H1 (cell line): ENCODE measurements around the gene TAS2R30. TPM values are rescaled to one million over a fixed set of nuclear protein-coding genes. Genes with fewer than 3 reads are reported as not detected.
"Not testable (repeated sequence)": the region's sequence is repeated elsewhere in the genome, so short reads cannot be mapped to it uniquely, and the experiment has no call there.

ENCODE experiments used
- CTCF ChIA-PET: fragments of 300-600 bp; sonication (Branson Sonifier 250); formaldehyde crosslinking; loops from one replicate; lab custom pipeline; 2021; ENCODE audit not compliant: partially characterized antibody; lab: Charles Lee
- POLR2A ChIA-PET: fragments of 300-600 bp; sonication (Branson Sonifier 250); formaldehyde crosslinking; loops from one replicate; lab custom pipeline; 2021; ENCODE audit warnings: inconsistent platforms; ENCODE audit not compliant: partially characterized antibody; lab: Charles Lee
- DNase-seq, 2 experiments: peaks; one replicate each; pipeline versions ENCODE4 v3.0.0 to v3.0.0-alpha.2; 2010 to 2022; ENCODE audit warnings: low spot score in 2 of 2, low read depth in 1 of 2, mixed read lengths in 1 of 2
- FAIRE-seq: peaks from 2 replicates; lab custom pipeline; 2011; peaks lifted over from hg19 to GRCh38; lab: Jason Lieb, UNC
- H2AFZ ChIP-seq: 2 replicates; pipeline ENCODE4 v1.8.1; 2012; ENCODE audit warnings: low read length, inconsistent platforms
- H2AK5ac ChIP-seq: 2 replicates; pipeline ENCODE4 v1.6.1; 2013; ENCODE audit warnings: low read depth, low read length
- H2BK120ac ChIP-seq: replicated peaks from 2 replicates; pipeline ENCODE3; 2013; ENCODE audit warnings: low read depth, low read length, inconsistent platforms
- H2BK12ac ChIP-seq: 2 replicates; pipeline ENCODE4 v1.6.1; 2013; ENCODE audit warnings: low read depth, low read length
- H2BK15ac ChIP-seq: 2 replicates; pipeline ENCODE4 v1.6.1; 2013; ENCODE audit warnings: low read length
- H2BK20ac ChIP-seq: 2 replicates; pipeline ENCODE4 v1.6.1; 2013; ENCODE audit warnings: low read length
- H2BK5ac ChIP-seq: 2 replicates; pipeline ENCODE4 v1.6.1; 2013; ENCODE audit warnings: low read depth, low read length
- H3K14ac ChIP-seq: 2 replicates; pipeline ENCODE4 v1.6.1; 2013; ENCODE audit warnings: inconsistent platforms; ENCODE audit not compliant: insufficient read length
- H3K18ac ChIP-seq: 2 replicates; pipeline ENCODE4 v1.6.1; 2013; ENCODE audit warnings: low read length; ENCODE audit errors: extremely low read depth
- H3K23ac ChIP-seq: 2 replicates; pipeline ENCODE4 v1.6.1; 2013; ENCODE audit warnings: inconsistent platforms; ENCODE audit not compliant: insufficient read length
- H3K23me2 ChIP-seq: 2 replicates; pipeline ENCODE4 v1.6.1; 2013; ENCODE audit warnings: low read depth, low read length
- H3K27ac ChIP-seq: 2 replicates; pipeline ENCODE4 v1.6.1; 2011; ENCODE audit warnings: low read depth, low read length, inconsistent platforms
- H3K27me3 ChIP-seq, 4 experiments: replicated peaks in 1 of 4; 1 replicate in 1 of 4; 2 replicates in 3 of 4; pipeline versions ENCODE4 v1.6.1 to v1.8.1; 2011 to 2013; ENCODE audit warnings: low read length in 3 of 4, mild to moderate bottlenecking in 3 of 4, inconsistent platforms in 2 of 4, mixed read lengths in 2 of 4, moderate library complexity in 1 of 4; ENCODE audit not compliant: control insufficient read depth in 3 of 4, insufficient read depth in 3 of 4; ENCODE audit errors: extremely low read depth in 1 of 4
- H3K36me3 ChIP-seq, 4 experiments: 2 replicates each; pipeline versions ENCODE4 v1.6.1 to v1.8.1; 2011 to 2013; ENCODE audit warnings: mild to moderate bottlenecking in 4 of 4, low read length in 3 of 4, moderate library complexity in 2 of 4, control low read depth in 1 of 4, inconsistent platforms in 1 of 4; ENCODE audit not compliant: insufficient read depth in 4 of 4, control insufficient read depth in 2 of 4
- H3K4ac ChIP-seq: replicated peaks from 2 replicates; pipeline ENCODE3; 2013; ENCODE audit warnings: low read length, low read depth, mixed read lengths, inconsistent platforms; ENCODE audit not compliant: insufficient read length
- H3K4me1 ChIP-seq, 4 experiments: replicated peaks in 1 of 4; 1 replicate in 1 of 4; 2 replicates in 3 of 4; pipeline versions ENCODE4 v1.6.1 to v1.8.1; 2011 to 2013; ENCODE audit warnings: low read length in 3 of 4, inconsistent platforms in 2 of 4, mixed read lengths in 1 of 4; ENCODE audit not compliant: insufficient read depth in 4 of 4, control insufficient read depth in 3 of 4
- H3K4me2 ChIP-seq, 2 experiments: 2 replicates each; pipeline versions ENCODE4 v1.6.1 to v1.8.1; 2011 to 2013; ENCODE audit warnings: low read depth in 2 of 2, low read length in 2 of 2, control low read depth in 1 of 2, inconsistent platforms in 1 of 2, mild to moderate bottlenecking in 1 of 2; ENCODE audit not compliant: insufficient read depth in 1 of 2
- H3K4me3 ChIP-seq, 4 experiments: fragments of 200-600, 300-600 bp in 1 of 4; sonication (generic), shearing (Covaris generic), sonication (Bioruptor Twin) in 1 of 4; 2 replicates each; pipeline versions ENCODE4 v1.5.1 to v1.8.1; 2011 to 2016; ENCODE audit warnings: low read length in 4 of 4, low read depth in 3 of 4, control low read depth in 2 of 4, inconsistent platforms in 2 of 4, mild to moderate bottlenecking in 2 of 4, mixed read lengths in 1 of 4, moderate library complexity in 1 of 4; ENCODE audit not compliant: insufficient read depth in 2 of 4; ENCODE audit errors: extremely low read depth in 1 of 4
- H3K56ac ChIP-seq: replicated peaks from 2 replicates; pipeline ENCODE3; 2013; ENCODE audit warnings: low read depth, mild to moderate bottlenecking, mixed read lengths, low read length, inconsistent platforms; ENCODE audit not compliant: insufficient read length
- H3K79me1 ChIP-seq: 2 replicates; pipeline ENCODE4 v1.6.1; 2013; ENCODE audit warnings: low read depth, low read length, control low read depth
- H3K79me2 ChIP-seq, 2 experiments: 2 replicates each; pipeline versions ENCODE4 v1.6.1 to v1.8.1; 2012 to 2013; ENCODE audit warnings: low read length in 2 of 2, mild to moderate bottlenecking in 2 of 2, inconsistent platforms in 1 of 2; ENCODE audit not compliant: insufficient read depth in 2 of 2, control insufficient read depth in 1 of 2
- H3K9ac ChIP-seq, 4 experiments: replicated peaks in 1 of 4; 1 replicate in 1 of 4; 2 replicates in 3 of 4; pipeline versions ENCODE4 v1.6.1 to v1.8.1; 2011 to 2013; ENCODE audit warnings: low read depth in 3 of 4, low read length in 3 of 4, control low read depth in 2 of 4, mild to moderate bottlenecking in 2 of 4, moderate library complexity in 2 of 4, inconsistent platforms in 1 of 4; ENCODE audit errors: extremely low read depth in 1 of 4
- H3K9me3 ChIP-seq, 2 experiments: 2 replicates each; pipeline versions ENCODE4 v1.6.1 to v1.8.1; 2012 to 2013; ENCODE audit warnings: mild to moderate bottlenecking in 2 of 2, moderate library complexity in 2 of 2, control low read depth in 1 of 2, inconsistent platforms in 1 of 2, low read depth in 1 of 2, low read length in 1 of 2, mixed read lengths in 1 of 2; ENCODE audit not compliant: insufficient read depth in 2 of 2
- H4K20me1 ChIP-seq, 2 experiments: replicated peaks in 1 of 2; 2 replicates each; pipeline versions ENCODE3 to v1.8.1; 2011 to 2013; ENCODE audit warnings: inconsistent platforms in 2 of 2, low read length in 2 of 2, mild to moderate bottlenecking in 1 of 2; ENCODE audit not compliant: insufficient read depth in 2 of 2, control insufficient read depth in 1 of 2
- H4K5ac ChIP-seq: 2 replicates; pipeline ENCODE4 v1.6.1; 2013; ENCODE audit warnings: low read length, low read depth, mixed read lengths, inconsistent platforms; ENCODE audit not compliant: insufficient read length
- H4K8ac ChIP-seq: 2 replicates; pipeline ENCODE4 v1.8.0; 2013; ENCODE audit warnings: mild to moderate bottlenecking, moderate library complexity, low read length, inconsistent platforms; ENCODE audit not compliant: insufficient read depth; ENCODE audit errors: extremely low read depth
- H4K91ac ChIP-seq: replicated peaks from 2 replicates; pipeline ENCODE3; 2013; ENCODE audit warnings: low read length, mixed read lengths, inconsistent platforms; ENCODE audit not compliant: insufficient read length
- WGBS, 2 experiments: shearing (Covaris generic) in 1 of 2; methylation state at CpG; one replicate each; pipeline versions ENCODE4 v1.1.6 to v1.1.7; 2013 to 2015; ENCODE audit warnings: low lambda C conversion rate in 2 of 2, mixed read lengths in 2 of 2, inconsistent platforms in 1 of 2, low coverage in 1 of 2, missing lambda C conversion rate in 1 of 2; ENCODE audit not compliant: insufficient replicate concordance in 2 of 2, insufficient coverage in 1 of 2, insufficient read length in 1 of 2; ENCODE audit errors: extremely low coverage in 1 of 2, missing lambda C conversion rate in 1 of 2; 5-methylcytosine and 5-hydroxymethylcytosine counted together
- polyA plus RNA-seq, 7 experiments: library from polyadenylated mRNA; depleted of rRNA in 3 of 7; stranded (reverse) in 5 of 7; unstranded in 2 of 7; fragments of >200 nt in 5 of 7; fragments of 200-250 nt in 2 of 7; gene quantifications; 1 replicate in 5 of 7; 2 replicates in 1 of 7; 4 replicates in 1 of 7; pipeline versions ENCODE4 v1.2.1 to v1.2.3, GENCODE V29; 2011 to 2013; ENCODE audit warnings: missing spikeins in 2 of 7, mixed read lengths in 2 of 7
- total RNA-seq: library from RNA; stranded (reverse); fragmentation: NEBNext Ultra II Directional; extraction: Animal tissue kit (Norgen Biotek cat#: 25700); gene quantifications from 2 replicates; pipeline ENCODE4 v1.2.1, GENCODE V29; 2021

TAS2R30 gene
- total and polyA plus RNA-seq, 2 of the 8 experiments (the other 6 are each of a cell fraction or from before 2014, with no cell fraction given) = 0.33 to 1.0 TPM

DNA sequence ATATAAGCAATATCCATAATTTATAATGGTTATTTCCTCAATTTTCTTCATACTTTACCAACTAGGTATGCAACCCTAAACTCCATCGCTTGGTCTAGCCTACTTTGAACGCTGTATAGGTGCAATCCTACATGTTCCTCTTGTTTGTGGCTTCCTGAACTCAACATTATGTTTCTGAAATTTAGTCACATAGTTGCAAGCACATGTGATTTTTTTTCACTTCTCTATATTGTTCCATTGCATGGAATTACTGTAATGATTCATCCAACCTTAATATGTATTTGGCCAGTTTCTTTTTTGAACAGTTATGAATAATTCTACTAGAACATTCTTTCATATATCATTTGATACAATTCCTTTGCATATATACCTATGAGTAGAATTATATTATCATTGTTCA is 39.5 kb downstream of the TAS2R30 start:
- H4K8ac ChIP-seq, DNase-seq, H2AK5ac ChIP-seq, H3K36me3 ChIP-seq, H3K4ac ChIP-seq, H3K4me3 ChIP-seq, H3K27me3 ChIP-seq, H3K4me1 ChIP-seq, CTCF ChIA-PET, H3K23me2 ChIP-seq, H2AFZ ChIP-seq, H4K20me1 ChIP-seq, H3K14ac ChIP-seq, H3K18ac ChIP-seq, H3K79me1 ChIP-seq, H3K27ac ChIP-seq, FAIRE-seq, POLR2A ChIA-PET, H3K4me2 ChIP-seq, H4K91ac ChIP-seq, H2BK15ac ChIP-seq, H3K23ac ChIP-seq, H3K9me3 ChIP-seq, H3K9ac ChIP-seq, H3K56ac ChIP-seq, H4K5ac ChIP-seq, H2BK5ac ChIP-seq, H2BK12ac ChIP-seq, H2BK120ac ChIP-seq, H2BK20ac ChIP-seq: not testable (repeated sequence)
- no CpG with 5 or more reads among the region's 2 CpGs for WGBS, 2 experiments
- H3K79me2 ChIP-seq = peaks cover 0 to 14% of the 10 kb centered on the region in 2 experiments; a peak in 2 of 4 replicates
